NCI-H2107 (cell line): ENCODE data around the gene HACE1.

Experiments used
- DNase-seq: peaks from one replicate; lab custom pipeline; 2025; lab: John Stamatoyannopoulos, UW

The HACE1 gene

DNA sequence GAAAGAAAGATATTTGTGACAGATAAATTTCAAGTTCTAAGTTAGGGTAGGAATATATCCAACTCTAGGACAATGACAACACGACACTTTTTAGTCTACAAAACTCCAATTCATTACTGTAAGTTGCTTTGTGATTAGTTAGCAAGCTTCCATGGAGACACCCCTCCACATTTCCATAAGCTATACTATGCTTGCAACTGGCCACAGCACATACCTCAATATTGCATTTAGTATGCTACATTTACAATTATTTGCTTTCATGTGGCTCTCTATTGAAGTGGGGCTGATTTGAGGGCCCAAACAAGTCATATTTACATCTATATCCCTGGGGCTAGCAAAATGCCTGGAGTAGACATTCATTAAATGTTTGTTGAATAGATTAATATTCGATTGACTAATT lies 129.3 kb downstream of the HACE1 start:
- DNase-seq = no peak

DNA sequence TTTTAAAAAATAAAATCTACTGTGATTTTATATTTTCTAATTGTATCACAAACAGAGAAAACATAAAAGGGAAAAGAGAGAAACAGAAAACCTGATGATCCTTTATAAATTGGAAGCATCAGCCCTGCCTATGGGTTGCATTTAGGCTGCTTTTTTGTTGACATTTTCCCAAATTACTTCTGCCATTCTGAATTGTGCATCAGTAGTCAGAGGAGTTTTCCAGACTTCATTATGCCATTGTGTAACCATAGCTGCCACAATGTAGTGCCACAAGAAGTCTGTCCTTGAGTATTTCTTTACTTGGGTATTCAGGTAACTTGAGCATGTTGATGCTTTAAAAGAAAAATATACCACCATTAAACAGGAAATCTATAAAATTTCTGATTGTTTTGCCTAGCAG lies 130.3 kb downstream of the HACE1 start:
- DNase-seq = no peak

DNA sequence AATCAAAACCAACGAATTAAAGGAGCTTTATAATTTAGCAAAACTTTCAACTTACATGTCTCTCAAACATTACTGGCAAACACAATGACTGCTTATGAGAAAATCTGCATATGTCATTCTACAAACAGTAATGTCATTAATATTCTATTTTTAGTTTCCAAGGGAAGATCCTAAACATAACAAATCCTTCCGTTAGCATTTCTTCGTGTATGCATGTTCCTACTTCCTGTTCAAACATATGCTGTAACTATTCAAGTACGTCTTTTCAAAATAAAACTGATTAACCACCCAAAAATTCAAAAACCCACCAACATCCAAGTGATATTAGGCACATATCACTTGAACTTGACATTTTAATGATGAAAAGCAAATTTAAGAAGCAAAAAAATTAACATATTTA lies 131.3 kb downstream of the HACE1 start:
- DNase-seq = no peak

DNA sequence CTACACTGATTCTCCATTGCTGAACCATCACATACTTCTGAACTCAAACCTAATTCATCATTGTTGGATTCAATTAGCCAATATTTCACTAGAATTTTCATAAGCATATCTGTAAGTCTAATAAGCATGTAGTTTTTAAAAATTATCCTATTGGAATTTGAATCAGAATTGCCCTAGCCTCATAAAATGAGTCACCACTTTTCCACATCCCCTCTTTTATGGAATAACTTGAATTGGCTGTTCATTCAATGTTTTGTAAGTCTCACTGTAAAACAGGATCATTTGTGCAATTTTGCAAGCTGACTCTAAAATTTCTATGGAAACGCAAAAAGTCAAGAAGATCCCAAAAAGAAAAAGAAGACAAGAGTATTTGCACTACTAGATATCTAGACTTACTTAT lies 141.0 kb downstream of the HACE1 start:
- DNase-seq = no peak

DNA sequence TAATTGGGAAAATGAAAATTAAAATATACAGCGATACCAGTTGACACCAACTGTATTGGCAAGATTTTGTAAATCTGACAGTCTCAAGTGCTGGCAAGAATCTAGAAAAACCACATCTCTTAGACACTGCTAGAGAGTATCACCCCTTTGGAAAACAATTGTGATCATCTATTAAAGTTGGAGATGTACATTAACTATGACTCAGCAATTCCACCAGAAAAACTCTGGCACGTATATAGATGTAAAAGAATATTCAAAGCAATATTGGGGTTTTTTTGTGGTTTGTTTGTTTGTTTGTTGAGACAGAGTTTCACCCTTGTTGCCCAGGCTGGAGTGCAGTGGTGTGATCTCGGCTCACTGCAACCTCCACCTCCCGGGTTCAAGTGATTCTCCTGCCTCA lies 142.9 kb downstream of the HACE1 start:
- DNase-seq = no peak

DNA sequence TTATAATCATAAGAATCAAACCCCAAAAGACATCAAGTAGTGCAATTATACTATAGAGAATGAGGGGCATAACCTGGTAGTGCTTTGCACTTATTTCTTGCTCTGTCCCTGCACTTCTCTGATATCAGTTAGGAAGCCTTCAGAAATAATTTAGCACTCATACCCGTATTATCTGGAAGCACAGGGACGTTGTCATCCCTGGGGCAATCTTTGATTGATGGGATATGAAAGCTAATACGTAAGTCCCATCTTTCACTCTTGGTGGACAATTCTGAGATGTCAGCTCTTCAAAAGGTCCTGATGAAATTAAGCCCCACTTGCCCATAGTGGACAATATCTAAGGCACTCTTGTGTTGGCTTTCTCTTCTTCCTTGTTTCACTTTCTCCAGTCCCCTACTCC lies 144.9 kb downstream of the HACE1 start:
- no peak for DNase-seq

DNA sequence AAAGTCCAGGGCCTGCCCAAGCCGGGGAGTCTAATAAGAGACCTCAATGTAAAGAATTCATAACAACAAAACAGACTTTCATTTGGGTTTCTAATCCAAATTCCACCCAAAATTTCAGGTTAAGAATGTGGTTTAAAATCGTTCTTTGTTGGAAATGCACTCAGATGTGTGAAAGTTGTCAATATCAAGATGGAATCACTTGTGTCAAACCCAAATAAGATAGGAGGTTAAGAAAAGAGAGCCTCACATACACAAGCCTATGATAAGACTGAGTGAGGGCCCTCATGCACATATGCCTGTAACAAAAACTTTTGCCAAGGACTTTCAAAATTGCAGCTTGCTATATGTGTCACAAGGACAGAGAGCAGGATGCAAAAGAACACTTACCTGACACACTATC lies 145.7 kb downstream of the HACE1 start:
- DNase-seq = no peak

DNA sequence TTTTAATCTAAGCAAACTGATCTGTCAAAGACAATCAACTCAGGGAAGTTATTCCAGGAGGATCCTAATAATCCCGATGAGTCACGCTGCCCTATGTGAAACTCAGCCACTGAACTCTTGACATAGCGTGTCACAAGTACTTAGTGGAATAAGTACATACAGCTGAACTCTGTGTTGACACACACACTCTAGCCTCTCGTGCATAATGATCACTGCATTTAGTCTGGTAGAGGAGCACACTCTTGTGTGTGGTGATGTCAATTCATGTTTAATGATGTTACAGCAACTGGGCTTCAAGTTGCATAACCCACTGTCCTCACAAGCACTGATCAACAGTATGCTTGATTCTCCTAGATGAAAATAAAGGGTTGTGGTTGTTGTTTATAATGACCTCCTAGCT lies 148.3 kb downstream of the HACE1 start:
- DNase-seq = peak; percentile 3

DNA sequence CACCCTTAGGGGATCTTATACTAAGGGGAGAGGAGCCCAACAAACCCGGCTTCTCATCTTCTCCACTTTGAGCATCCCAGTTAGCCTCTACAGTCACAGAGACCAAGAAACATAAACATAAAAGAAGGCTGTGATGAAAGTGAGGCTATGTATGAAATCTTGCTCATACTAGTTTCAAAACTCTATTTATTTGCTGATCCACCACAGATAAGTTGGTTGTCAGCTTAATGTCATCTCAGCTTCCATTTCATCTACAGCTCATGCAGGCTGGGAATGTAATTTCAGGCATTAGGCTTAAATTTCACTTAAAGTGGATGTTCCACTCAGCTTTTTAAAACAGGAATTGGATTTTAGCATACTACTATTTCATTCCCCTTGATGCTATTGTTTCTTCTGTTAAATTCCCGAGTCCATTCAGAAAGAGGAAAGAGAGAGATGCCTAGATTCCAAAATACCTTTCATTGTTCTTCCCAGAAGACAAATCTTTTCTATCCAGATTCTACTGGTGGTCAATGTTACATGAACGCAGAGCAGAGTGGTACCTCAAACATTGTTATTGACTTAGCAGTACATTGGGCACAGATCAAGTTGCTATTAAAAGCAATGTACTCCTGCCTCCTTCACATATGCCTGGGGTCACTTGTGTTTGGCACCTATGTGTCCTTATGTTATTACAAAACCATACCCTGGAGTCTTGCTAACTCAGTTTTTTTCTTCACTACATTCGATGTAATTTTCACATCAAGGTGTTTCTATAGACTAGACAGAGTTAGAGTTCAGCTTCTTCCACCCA lies 149.0 kb downstream of the HACE1 start:
- DNase-seq = no peak

DNA sequence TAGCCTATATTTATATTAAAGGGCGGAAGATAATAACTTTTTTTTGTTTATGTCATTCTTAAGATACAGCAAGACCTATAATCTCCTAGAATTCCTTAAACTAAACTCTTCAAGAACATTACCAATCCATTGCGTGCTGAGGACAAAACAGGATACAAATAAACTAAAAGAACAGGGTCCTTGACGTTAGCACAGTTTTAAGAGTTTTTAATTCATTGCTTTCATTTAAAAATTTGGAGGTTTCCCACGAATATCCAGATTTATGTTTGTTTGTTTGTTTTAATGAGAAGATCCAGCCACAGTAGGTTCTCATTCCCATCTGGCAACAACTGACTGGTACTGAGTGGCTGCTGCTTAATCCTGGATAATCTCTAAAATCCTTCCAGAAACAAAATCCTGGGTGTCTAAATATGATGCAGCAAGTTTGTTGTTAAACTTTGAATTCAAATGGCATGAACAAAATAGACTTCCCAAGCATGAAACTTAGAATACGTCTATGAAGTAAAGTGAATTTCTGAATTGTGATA lies 153.7 kb downstream of the HACE1 start:
- no peak for DNase-seq

DNA sequence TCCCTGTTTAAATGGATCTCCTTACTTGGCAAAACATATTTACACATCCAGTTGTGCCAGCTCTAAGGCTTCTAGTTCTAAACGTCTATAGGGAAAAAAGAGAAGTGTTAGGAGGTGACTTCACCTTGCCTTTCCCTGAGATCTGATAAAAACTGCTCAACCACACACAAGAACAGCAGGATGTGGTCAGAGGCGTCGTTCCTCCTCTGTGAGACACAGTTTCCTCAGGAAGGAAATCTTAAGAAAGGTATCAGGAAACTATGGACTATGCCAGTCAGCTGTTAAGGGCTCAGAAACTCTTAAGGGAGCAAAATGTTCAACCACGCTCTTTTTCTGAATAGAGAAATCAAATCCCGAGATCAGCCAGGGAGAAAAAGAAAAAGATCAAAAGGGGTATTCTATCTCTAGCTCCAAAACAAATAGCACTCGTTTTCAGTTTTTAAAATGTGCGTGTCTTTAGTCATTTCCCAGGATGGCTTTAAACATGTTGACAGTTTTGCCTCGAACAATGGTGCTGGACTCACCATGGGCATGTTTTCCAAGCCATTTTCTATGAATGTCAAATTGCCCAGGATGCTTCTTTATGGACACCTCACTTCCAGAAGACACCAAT lies 154.5 kb downstream of the HACE1 start:
- no peak for DNase-seq

DNA sequence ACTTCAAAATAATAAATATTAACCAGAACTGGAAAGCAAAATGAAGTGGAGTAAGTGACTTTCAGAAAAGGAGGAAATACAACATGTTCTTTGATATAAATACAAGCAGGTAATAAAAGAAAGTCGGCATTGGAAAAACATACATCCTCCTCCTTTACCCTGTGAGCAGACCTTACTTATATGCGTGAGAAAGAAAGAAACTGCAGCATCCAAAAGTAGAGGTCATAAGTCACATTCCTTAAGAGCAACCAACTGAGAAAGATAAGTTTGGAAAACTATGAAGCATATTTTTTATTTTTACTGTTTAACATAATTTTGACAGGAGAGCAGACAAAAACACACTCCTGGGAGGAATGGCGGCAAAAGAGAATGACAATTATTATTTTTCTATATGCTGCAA lies 155.5 kb downstream of the HACE1 start:
- DNase-seq = no peak

DNA sequence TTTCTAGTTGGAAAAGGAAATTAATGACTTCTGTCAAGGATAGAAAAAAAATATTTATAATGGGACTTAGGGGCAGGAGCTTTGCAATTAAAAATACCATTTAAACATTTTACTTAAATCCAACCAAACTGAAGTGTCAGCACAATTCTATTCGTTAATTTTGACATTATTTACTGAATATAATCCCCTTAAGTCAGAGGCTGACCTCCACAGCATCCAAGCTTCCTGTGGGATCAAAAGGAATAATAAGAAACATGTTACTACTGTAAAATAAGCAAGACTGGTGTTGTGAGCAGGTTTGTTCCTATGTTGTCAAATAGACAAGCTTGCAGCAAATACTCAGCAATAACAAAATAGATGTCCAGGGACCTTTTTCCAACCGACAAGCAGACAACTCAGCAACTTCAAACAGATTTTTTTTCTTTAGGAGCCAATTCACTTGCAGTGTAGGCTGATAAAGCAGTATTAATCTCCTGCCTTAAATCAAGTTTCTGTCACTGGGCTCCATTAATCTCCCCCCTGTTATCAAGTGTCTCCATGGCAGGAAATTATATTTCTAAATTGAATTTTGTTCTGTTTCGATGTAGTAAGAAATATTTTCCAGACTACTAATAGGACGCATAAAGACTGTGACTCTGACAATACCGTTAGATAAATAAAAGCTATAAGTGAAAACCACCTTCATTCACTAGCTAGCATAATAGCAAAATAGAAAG lies 157.4 kb downstream of the HACE1 start:
- DNase-seq = no peak

DNA sequence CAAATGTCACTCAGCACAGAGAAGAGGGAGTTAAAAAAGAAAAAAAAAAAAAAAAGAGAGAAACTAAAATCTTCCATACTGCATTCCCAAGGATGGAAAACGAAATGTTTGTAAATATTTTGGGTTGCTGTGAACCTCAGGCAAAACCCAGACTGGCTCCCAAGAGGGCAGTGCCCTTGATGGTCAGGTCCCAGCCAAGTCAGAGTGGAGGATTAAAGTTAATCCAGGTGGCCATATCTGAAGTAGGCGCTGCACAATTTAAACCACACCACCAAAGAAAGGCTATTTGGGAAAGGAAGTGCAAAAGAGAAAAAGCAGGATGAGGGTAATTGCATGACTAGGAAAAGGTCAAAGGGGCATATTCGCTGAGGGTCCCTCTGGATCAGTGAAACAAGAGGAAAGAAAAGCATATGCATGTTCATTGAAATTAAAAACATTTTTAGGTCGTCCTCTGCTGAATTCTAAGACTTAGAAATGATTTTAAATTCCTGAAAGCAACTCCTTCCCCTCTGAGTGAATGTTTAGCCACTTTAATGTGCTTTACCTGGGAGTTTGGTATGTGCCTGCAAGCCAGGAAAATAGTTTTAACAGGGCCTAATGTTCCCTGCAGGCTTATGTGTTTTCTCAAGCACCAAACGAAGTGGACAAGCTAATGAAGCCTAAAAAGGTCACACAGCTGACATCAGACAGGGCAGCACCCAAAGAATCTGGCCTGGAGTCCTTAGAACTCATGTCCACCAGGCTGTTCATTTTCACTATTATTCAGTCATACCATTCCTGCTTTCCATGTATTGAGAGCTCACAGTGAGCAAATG lies 159.1 kb downstream of the HACE1 start:
- no peak for DNase-seq

DNA sequence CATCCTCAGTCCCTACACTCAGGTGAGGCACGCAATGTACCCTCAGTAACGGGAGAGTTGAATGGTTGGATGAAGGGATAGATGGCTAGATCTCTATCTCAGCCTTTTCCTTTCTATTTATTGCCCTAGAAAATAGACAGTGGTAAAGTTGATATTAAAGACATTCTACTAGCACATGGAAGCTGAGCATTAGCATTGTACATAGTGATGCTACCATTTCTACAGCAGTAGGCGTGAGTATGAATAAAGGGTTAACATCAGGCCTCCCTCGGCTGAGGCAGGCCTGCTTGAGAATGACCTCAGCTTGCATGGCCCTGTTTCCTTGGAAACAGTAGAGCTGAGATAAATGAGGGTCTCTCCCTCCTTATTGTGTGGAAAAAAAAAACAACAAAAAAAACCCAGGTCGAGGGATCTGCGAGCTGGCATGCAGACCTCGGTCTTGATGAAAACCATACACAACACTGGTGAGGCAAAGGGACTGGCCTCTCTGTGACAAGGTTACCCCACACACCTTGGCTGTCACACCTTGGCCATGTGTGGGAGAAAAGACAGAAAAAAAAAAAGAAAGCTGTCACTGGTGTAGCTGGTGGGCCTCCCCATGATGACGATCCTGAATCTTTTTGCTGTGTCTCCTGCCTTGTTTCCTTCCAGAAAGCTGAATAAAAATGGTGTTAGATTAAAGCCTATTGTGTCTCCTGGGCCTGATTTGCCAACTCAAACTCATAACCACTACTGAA lies 160.0 kb downstream of the HACE1 start:
- no peak for DNase-seq

DNA sequence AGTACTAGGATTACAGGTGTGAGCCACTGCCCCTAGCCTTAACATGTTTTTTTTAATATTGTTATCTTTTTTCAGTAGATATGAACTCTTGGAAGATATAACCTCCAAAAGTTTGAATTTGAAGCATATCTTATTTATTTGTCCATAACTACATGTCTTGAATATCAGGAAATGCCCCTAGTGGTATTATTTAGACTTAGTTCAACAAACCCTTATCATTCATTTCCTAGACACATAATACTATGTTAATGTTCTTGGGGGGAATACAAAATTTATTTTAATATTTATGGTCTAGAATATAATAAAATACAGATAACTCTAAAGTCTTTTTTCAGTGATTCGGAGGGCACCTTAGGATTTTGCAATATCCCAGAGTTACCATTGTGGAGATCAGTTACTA lies 160.7 kb downstream of the HACE1 start:
- DNase-seq = no peak

DNA sequence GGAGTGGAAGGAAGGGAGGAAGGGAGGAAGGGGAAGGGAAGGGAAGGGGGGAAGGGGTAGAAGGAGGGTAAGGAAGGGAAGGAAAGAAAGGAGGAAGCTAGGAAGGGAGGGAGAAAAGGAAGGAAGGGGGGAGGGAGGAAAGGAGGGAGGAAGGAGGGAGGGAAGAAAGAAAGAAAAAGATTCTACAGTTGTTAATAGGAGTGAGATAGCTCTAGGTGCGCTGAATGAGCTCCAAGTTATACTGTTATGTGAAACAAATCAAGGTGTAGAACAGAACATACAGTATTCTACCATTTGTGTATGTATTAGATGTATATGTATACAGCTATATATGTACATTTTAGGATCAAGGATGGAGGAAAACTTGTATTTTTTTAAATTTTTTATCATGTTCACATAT lies 167.7 kb downstream of the HACE1 start:
- DNase-seq = no peak

DNA sequence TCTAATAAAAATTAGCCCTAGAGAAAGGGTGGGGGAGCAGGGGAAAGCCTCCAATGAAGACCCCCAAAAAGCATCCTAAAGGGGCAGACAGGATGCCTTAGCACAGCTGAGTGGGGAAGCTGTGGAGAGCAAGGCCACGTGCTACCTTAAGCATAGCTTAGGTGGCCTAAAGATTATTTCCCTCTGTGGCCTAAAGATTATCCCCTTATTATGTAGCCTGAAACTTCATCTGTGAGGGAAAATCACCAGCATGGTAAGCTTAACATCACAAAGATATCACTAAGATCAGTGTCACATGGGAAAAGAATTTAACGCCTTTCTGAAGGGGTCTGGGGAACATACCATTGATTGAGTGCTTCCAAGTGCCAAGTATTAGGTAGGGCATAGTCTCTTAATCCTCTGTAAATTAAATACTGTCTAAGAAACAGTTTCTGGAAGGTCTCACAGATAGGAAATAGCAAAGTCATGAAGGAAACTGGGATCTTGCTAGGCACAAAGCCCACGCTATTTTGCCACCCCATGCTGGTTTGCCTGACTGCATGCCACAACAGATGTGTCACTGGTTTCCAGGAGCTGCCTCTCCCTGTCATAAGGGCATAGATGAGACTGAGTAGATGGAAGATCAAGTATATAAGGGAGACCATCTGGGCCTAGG lies 170.0 kb downstream of the HACE1 start:
- DNase-seq = no peak

DNA sequence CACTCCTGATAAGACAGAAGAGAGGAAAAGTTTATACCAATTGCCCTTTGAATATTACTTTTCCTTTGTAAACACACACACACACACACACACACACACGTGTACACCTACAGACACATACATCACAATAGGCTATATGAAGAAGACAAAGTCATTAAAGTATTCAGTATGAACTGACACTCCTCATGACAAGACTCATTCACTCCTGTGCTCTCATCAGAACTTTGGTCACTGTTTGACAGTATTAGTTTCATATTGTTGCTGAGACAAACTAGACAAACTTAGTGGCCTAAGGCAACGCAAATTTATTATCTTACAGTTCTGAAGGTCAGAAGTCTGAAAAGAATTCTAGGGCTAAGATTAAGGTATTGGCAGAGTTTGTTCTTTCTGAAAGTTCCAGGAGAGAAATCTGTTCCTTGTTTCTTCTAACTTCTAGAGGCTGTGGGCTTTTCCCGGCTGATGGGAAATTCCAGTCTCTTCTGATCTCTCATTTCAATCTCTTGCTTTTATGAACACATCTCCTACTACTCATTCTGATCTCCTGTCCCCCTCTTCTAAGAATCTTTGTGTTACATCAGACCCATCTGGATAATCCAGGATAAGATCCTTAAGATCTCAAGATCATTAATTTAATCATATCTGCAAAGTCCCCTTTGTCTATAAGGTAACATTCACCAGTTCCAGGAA lies 171.3 kb downstream of the HACE1 start:
- DNase-seq = no peak

DNA sequence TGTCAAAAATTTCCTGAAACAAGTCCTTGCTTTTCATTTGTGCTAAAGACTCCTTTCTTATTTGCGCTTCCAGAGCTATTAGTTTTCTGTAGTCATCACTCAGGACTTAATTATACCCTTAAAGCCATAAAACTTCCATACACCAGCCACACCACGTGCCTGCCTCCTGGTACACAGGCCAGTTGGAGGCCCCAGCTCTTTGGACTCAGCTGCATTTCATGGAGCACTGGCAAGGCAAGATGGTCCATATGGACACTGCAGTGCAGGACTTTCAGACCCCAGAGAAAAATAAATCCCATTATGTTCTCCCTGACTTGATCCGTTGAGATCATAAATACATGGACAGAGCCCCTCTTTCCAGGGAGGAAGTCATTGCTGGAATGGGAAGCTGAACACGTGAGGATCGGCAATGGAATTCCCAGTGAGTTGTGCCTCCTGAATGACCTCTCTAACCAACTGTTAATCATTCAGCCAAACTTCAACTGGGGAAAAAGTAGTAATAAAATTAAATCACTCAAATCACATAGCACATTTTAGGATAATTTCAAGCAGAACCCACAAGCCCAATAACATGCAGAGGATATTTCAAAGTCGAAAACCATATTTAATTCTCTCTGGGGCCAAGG lies 173.1 kb downstream of the HACE1 start:
- DNase-seq = no peak
